ENCODE data around the gene PLS1.
"Not testable (repeated sequence)": the region's sequence is repeated elsewhere in the genome, so short reads cannot be mapped to it uniquely, and the experiment has no call there.

The PLS1 gene

GRCh38 chr3:142595581-142595950, 627 bp upstream of the PLS1 start:
- peak; percentile 30 for DNase-seq (ENCODE audit: low spot score)

- no peak for DNase-seq (ENCODE audit: low spot score)
Measured at GRCh38 chr3:142596726-142597088, 514 bp downstream of the PLS1 start.

GRCh38 chr3:142597906-142598305, 1.7 kb downstream of the PLS1 start:
- no peak for DNase-seq (ENCODE audit: low spot score)

GRCh38 chr3:142601713-142602112, 5.5 kb downstream of the PLS1 start:
- DNase-seq (ENCODE audit: low spot score) = no peak

- no peak for DNase-seq (ENCODE audit: low spot score)
Measured at GRCh38 chr3:142602619-142603385, 6.6 kb downstream of the PLS1 start.

GRCh38 chr3:142603386-142603705, 7.2 kb downstream of the PLS1 start:
- DNase-seq (ENCODE audit: low spot score) = not testable (repeated sequence)

GRCh38 chr3:142604940-142605339, 8.7 kb downstream of the PLS1 start:
- no peak for DNase-seq (ENCODE audit: low spot score)

- no peak for DNase-seq (ENCODE audit: low spot score)
Measured at GRCh38 chr3:142608631-142609030, 12.4 kb downstream of the PLS1 start.

- DNase-seq (ENCODE audit: low spot score) = no peak
Measured at GRCh38 chr3:142609136-142609535, 12.9 kb downstream of the PLS1 start.

- no peak for DNase-seq (ENCODE audit: low spot score)
Measured at GRCh38 chr3:142611206-142611605, 15.0 kb downstream of the PLS1 start.

- DNase-seq (ENCODE audit: low spot score) = no peak
Measured at GRCh38 chr3:142613491-142613890, 17.3 kb downstream of the PLS1 start.

GRCh38 chr3:142614059-142614626, 17.9 kb downstream of the PLS1 start:
- DNase-seq (ENCODE audit: low spot score) = no peak

- no peak for DNase-seq (ENCODE audit: low spot score)
Measured at GRCh38 chr3:142615171-142615570, 19.0 kb downstream of the PLS1 start.

GRCh38 chr3:142618917-142619461, 22.8 kb downstream of the PLS1 start:
- DNase-seq (ENCODE audit: low spot score) = no peak

- DNase-seq (ENCODE audit: low spot score) = no peak
Measured at GRCh38 chr3:142622405-142622804, 26.2 kb downstream of the PLS1 start.

GRCh38 chr3:142623194-142623593, 27.0 kb downstream of the PLS1 start:
- no peak for DNase-seq (ENCODE audit: low spot score)

GRCh38 chr3:142624341-142625152, 28.4 kb downstream of the PLS1 start:
- no peak for DNase-seq (ENCODE audit: low spot score)

- DNase-seq (ENCODE audit: low spot score) = no peak
Measured at GRCh38 chr3:142625153-142625440, 28.9 kb downstream of the PLS1 start.

- DNase-seq (ENCODE audit: low spot score) = no peak
Measured at GRCh38 chr3:142626971-142627370, 30.8 kb downstream of the PLS1 start.

- no peak for DNase-seq (ENCODE audit: low spot score)
Measured at GRCh38 chr3:142628801-142629200, 32.6 kb downstream of the PLS1 start.

GRCh38 chr3:142633073-142633472, 36.9 kb downstream of the PLS1 start:
- no peak for DNase-seq (ENCODE audit: low spot score)

- DNase-seq (ENCODE audit: low spot score) = no peak
Measured at GRCh38 chr3:142636050-142636449, 39.9 kb downstream of the PLS1 start.

- no peak for DNase-seq (ENCODE audit: low spot score)
Measured at GRCh38 chr3:142636664-142637063, 40.5 kb downstream of the PLS1 start.

Data from kidney capillary endothelial cell (primary cell).